Stimulated activated CD4-positive, alpha-beta T cell treated with anti-CD3 and anti-CD28 coated beads, Interleukin-4, amount 100 ng/mL, for 1 hour (primary cell): Measurements from ENCODE around the gene AK8.

Experiments
- DNase-seq: peaks from one replicate; pipeline ENCODE4 v3.0.0-alpha.2; 2020

AK8 gene

DNA sequence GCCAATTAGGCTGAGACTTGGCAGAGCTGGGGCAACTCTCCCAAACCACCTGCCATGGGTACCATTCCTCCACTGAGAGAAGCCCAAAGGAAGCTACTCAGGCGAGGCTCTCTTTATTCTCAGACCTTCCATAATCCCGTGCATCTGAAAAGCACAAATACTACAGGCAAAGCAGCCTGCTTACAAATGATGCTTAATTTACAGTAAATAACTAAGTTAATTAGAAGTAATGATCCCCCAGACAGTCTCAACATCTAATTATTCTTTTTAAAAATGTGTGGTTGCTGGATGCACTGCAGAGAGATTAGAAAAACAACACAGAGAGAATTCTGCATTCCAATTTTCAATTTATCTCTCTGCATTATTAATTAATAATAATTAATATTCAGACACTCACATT is 53.1 kb downstream of the AK8 start:
- no peak for DNase-seq

DNA sequence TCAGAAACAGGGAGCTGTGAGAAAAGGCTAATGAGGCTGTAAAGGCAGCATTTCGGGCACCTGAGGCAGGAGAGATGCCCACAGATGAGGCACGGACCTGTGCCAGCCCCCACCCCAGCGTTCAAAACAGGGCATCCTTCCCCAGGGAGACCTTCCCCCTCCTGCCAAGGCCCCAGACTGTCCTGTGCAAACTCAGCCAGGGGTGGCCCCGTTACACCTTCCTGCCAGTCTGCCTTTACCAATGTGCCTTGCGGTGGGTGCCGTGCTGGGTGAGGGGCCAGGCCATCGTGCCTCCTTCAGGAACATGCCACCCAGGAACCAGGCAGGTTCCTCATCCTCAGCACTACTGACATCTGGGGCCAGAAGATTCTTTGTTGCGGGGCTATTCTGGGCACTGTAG is 53.9 kb downstream of the AK8 start:
- DNase-seq: no peak

DNA sequence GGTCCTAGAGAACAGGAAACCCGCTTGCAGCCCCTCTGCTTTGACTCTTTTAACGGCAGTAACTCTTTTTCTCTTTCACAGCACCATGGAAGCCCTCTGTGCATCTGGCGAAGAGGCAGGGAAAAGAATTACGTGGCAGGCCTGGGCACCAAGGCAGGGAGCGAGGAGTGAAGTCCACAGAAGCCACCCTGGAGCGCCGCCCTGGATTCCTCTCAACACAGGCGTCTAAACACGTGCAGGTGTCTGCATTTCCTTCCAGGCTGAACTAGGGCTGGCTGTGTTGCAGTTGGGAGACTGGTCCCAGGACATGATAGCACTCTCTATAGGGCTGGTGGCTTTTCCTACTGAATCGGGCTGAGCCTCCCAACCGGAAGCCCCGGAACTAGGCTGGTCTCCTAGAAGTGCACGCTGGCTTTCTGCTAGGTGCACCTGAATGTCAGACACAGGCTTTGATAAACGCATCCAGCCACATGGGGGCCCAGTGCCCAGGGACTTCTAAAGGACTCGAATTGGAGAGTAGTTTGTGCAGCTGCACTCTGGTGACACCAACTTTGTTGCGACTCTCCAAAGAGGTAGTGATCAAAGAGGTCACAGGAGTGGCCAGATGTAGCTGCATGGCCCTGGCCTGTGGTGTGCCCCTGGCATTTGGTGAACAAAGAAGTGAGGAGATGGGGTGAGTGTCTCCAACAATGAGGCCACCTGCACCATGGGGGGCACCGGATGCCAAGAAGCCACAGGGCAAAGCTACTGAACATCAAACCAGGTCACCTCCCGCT is 54.5 kb downstream of the AK8 start:
- DNase-seq: no peak

DNA sequence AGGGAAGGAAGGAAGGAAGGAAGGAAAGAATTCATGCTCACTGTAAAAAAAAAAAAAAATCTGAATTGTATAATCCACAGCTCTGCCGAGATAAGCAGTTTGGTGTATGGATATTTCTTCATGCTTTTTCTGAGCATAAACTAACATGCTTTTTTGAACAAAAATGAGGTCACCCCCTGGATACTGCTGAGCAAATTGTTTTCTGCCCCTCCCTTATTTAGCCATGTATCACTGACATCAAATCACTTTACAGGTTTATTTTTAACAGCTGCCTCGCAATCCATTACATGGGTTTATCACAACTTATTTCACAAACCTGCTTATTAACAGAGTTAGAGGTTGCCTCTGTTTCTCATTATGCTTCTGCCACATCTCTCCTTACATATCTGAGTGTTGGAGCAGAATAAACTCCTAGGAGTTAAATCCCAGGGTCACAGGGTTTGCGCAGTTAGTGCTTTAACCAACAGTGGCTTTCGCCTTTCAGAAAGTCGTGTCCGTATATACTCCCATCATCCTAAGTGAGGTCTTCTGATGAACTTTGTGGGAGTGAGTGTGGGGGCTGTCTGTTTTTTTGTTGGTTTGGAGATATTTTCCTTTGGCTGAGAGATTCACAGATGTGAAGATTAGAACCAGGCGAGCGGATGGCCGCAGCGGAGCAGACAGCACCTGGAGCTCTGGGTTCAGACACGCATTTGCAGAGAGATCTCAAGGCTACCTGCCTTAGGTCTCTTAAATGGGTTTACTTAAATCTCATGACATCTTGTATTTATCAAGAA is 57.7 kb downstream of the AK8 start:
- no peak for DNase-seq

DNA sequence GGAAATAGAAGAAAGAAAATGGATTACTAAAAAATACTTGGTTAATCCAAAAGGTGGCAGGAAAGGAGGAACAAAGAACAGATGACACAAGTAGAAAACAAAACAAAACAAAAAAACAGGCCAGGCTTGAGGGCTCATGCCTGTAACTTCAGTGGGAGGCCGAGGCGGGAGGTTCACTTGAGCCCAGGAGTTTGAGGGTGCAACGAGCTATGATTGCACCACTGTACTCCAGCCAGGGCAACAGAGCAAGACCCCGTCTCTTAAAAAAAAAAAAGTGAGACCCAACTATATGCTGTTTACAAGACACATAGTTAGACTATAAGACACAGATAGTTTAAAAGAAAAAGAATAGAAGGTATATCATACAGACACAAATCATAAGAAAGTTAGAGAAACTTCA is 59.5 kb downstream of the AK8 start:
- DNase-seq: no peak

DNA sequence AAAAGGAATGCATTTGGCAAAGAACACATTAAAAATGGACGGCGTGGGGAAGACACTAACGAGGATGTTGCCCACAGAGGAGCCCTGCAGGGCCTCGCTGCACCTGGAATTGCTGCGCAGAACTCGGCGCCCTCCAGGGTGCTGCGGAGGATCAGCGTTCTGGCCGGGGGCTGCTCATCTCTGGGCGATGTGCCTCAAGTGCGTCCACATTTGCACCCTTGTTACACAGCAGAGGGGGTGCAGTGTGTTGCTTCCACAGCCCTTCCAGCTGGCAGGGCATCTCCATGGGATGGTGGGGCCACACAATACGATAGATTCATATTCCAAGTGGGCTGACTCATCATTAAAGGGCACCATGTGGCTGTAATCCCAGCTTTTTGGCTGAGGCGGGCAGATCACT is 63.1 kb downstream of the AK8 start:
- no peak for DNase-seq

DNA sequence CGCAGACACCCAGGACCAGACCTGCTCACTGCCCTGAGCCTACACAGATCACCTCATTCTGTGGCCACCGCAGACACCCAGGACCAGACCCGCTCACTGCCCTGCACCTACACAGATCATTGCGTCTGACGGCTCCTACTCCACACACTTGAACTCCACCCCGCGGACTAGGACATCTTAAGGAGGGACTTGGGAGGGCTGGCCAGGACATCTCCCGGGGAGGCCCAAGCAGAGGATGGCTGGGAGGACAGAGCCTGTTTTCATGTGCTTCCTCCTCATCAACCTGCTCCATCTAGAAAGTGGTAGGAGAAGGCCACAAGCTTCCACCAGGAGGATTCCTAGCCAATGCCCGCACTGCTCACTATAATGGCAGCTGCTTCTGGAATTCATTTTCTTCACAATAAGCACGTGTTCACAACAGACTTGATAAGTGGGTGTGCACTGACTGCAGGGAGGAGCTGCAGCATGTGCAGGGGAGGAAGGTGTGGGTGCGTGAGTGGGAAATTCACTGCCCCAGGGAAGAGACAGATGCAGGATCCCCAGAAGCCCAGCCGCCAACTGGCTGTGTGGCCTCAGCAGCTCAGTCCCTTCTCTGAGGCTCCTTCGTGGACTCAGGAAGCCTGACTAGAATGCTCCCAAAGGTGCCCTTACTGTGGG is 64.8 kb downstream of the AK8 start:
- no peak for DNase-seq

DNA sequence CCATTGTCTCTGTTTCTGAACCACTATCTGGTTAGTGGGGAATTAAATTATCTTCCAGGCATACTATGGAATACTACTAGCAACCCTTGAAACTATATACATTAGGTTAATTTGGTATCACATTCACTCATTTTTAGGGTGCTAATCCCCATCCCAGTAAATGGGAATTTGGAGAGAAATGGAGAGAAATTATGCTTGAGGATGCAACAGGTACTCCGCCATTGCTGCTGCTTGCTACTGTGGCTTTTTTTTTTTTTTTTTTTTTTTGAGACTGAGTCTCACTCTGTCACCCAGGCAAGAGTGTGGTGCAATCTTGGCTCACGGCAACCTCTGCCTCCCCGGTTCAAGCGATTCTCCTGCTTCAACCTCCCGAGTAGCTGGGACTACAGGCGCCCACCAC is 66.1 kb downstream of the AK8 start:
- DNase-seq: no peak

DNA sequence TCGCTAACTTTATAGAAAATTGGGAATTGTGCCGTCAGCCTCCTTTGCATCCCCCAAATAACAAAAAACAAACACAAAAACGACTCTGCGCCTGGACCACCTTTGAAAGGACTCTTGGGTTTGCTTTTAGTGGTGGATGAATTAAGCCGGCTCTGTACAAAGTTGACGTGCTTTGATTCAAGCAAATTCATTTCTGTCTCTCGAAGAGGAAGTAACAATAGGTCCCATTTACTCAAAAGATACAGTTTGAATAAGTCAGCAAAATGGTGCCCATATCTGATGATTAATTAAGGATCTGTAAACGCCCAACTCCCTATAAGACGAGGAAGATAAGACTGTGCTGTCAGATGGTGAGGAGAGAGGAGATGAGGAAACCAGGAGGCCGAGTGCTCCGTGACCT is 67.8 kb downstream of the AK8 start:
- no peak for DNase-seq

DNA sequence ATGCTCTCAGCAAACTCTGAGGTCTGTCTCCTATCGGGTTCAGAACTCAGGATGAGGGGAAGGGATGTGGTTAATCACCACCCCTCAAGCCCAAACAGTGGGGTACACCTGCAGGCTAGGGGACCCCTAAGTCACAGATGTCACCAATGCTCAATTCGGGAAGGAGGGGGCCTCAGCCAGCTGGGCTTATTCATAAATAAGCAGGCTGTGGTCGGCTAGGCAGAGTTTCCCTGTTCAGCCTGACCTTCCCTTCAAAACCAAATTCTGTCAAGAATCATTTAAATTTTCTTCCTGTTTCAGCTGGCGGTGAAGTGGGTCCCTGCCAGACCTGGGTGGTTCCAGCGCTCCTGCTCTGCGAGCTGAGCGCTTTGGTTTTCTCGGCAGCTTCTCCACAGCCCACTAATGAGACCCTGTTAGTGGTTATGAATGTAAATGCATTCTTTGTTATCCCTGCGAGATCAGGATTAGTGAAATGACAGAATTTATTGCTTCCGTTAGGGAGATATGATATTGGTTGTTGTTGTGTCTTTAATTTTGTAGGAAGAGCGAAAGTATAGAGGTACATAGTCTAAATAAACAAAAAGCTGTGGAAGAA is 68.3 kb downstream of the AK8 start:
- no peak for DNase-seq

DNA sequence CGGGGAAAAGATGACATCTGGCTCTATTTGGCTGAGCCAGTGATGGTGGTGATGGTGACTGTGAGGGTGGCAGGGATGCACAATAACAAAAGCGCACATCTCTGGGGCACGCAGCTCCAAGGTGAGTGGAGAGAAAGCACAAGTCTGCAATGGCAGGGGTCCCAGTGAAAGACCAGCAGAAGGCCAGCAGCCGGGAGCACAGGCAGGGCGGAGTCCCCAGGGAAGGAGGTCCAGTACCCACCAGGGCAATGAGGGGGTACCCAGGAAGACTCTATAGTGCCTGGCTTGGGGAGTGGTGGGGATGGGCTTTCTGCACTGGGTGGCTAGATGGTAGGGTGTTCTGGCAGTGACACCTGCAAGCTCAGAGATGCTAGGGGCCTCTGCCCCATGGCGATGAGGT is 69.4 kb downstream of the AK8 start:
- no peak for DNase-seq

DNA sequence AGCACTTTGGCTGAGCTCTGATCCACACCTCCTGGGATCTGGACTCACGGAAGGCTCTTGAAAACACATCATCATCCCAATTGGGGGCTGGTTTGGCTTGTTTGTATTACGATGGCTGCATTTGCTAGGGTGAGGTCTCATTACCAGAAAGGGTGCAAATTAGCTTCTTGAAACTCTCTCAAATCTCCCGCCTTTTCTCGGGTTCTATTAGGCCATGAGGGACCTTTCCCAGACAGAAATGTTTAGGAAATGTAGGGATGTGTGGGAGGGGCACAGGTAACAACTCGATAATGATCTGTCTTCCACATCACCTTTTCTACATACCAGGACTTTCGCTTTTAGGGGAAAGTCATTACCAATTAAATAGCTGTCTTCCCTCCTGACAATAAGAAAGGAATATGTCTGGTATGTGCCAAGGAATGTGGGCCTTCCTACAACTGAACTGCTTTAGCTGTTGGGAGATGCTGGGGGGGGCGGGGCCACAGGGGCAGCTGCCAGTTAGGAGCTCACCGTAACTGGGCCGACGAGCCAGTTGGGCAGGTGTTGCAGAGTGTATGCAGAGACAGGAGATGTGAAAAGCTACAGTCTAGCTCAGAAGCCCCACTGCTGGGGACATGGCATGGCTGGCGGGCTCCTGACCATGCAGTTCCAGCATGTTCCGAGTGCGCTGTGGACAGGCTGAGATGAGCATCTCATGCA is 71.2 kb downstream of the AK8 start:
- no peak for DNase-seq

DNA sequence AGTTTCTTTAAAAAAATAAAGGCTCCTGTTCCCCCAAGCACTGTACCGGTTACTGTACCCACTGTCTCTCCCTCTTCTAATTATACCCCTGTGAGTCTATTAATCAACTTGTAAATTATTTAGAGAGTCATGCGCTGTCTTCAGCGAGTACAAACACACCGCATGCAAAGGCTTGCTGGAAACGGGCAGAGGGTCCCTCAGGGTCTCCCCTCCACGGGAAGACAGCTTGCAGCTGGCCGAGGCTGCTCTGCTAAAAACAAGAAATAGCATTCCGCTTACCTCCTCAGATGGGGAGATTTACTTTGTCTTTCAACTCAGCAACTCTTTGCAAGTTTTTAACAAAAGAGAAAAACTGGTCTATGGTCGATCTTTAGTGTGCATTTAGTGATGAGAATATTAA is 71.8 kb downstream of the AK8 start:
- DNase-seq: no peak

DNA sequence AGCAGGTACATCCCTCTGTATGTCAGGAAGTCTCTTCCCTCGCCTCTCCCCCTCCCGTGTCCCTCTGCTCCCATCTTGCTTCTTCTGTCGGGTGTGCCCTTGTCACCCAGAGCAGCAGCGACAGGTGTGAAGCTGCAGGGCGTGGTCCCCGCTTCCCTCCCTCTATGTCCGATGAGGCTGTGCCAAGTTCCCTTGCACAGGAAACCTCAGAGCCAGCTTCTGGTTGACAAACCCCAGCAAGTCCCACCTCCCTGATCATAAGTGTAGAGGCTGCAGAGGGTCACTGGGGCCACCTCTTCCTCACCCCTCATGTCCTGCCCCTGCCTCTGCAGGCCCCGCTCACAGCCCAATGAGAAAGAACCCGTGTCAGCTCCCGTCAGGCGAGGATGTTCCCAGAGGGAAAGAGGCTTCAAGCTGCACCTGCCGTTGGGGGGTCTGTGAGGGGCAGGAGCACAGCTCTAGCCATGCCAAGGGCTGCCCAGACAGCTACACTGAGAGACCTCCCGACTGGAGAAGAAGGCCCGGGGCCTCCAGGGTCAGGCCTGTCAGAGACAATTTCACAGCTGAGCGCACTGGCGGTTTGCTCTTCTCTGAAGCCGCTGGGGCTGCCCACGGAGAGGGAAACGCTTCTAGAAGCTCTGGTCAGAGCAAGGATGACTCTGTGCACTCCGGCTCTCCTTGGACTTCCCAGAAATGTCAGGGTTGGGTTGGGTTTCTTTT is 73.3 kb downstream of the AK8 start:
- no peak for DNase-seq

DNA sequence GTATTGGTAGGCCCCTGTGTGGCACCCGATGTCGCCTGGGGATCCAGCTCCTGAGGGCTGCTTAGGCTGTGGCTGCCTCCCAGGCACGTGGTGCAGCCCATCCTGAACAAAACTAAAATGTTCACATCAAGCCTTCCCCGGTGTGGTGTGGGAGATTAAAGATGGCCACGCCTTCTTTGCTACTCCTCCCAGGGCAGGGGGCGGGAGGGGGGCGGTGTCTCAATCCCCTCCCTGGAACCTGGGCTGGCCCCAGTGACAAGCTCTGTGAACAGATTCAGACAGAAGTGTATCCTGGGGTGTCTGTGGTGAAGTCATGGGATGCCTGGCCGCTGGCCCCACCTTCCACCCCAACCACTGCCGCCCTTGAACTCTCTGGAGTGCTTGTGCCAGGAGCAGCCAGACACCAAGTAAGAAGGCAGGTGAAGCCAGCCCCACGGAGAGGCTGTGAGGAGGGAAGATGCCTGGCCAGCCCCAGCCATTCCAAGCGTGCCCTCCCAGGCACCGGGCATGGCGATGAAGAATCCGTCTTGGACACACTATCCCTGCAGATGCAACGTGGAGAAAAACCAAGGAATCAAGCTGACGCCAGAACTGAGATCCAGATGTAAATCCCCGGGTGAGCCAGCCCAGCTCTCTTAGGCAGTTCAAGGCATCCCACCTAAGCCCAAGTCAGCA is 75.8 kb downstream of the AK8 start:
- DNase-seq: no peak

DNA sequence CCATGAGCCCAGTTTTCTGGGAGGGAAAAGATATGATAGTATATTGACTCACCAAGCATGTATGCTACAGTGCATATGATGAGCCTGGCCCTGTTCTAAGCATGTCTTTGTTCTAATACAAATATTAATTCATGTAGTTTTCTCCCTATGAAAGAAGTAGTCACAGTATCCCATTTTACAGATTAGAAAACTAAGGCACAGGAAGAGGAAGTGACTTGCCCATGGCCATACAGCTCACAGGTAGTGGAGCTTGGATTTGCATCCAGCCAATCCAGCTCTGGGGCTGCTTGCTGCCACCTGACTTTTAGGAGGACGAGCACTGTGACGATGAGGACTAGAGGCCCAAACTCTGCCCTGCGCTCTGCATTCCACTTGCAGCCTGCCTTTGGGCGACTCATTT is 76.4 kb downstream of the AK8 start:
- DNase-seq: no peak

DNA sequence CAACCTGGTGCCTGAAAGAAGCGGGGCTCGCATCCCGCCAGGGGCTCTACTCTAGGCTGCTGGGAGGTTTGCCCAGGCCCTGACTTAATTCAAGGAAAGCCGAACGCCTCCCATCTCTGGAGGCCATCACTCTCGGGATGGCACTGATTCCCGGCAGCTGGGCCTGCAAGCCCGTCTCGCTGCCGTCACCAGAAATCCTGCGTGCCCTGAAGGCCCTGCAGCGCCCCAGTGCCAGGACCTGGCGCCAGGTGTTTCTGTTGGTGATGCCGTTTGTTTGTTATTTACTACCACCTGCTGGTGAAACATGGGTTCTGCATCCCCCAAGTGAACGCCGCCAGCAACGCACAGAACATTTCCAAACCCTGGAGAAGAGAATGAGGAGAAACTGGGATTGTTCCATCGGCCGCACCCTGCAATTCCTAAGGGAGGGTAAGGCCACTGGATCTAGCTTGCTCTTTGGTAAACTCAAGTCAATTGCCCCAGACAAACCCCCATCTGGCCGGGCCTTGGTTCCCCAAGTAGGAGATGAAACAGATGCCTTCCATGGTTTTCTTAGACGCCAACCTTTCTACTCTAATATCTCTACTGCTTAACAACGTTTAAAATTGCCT is 77.9 kb downstream of the AK8 start:
- peak; percentile 61 for DNase-seq

DNA sequence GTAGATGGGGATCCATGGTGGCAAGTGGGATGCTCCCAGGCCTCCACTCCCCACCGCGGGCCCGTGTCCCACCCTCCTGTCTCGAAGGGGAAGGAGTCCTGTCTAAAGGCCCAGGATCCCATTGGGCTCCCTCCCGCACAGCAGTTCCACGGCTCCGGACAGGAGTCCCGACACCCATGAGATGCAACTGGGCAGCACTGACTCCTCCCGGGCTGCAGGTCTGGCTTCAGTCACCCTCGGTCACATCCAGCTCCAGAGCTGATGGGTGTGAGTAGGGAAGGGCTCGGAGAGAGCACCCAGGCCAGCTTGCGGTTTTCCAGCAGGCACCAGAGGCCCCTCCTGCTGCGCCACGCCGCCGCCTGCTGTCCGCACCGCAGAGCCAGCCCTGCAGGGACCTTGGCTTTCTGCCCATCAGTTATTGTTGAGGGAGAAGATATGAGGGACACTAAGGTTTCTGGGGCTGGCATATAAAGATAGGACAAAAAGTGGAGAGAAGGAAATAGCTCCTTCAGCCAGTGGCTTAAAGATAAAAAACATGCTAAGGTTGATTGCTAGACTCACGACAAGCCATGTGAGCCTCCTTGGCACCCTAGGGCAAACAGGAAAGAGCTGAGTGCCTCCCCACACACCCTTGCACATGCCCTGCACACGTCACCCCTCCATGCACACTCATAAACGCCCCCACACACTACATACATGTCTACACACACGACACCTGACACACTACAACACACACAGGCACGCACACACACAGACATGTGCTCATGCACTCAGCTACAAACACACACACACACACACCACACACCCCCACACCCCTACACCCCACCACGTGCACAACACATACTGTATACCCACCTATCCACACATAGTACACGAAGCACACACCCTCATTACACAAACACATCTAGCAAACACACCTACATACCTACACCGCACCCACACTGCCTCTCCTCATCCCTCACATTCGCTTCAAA is 79.0 kb downstream of the AK8 start:
- no peak for DNase-seq

DNA sequence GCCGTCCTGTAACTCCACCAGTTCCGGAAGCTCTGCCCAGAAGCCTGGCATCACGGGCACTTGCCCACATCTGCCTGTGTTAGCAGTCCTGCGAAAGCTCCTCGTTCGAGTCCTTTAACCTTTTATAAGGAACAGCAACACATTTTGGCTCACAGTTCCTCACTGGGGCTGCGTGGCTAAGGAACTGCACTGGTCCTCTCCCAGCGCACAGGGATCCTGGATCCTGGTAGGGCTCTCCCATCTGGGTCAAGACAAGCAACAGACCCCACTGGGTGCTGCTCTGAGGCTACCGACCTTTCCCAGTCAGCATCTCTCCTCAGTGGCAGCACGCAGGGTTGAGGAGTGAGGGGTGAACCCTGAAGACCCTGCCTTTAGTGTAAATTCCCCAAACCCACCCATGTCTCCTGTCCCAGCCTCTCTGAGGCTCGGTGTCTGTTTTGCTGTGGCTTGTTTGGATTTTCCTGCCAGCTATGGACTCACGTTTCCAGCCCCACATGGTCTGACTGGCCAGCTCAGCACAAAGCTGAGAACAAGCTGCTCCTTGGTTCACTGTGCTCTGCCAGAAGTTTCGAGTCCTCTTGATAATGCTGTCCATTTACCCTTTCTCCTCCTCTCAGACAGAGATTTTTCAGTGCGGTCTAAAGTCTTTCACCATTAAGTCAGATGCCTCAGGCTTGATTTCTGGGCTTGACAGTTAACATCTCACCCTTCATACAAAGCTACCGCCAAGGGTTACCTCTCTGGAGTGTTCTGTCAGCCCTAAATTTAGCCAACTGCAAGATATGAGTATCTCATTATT is 80.0 kb downstream of the AK8 start:
- DNase-seq: no peak
